NT2/D1 (cell line): ENCODE results near the gene ZFX.

Experiments used
- SUZ12 ChIP-seq: IDR thresholded peaks from 2 replicates; pipeline ENCODE4 v1.6.1; 2011; ENCODE audit not compliant: insufficient read length, insufficient read depth; ENCODE audit errors: extremely low read depth
- YY1 ChIP-seq: IDR thresholded peaks from 2 replicates; pipeline ENCODE4 v1.6.1; 2011; ENCODE audit not compliant: insufficient read length, insufficient read depth
- ZNF274 ChIP-seq: IDR thresholded peaks from 2 replicates; pipeline ENCODE4 v1.6.1; 2011; ENCODE audit warnings: mild to moderate bottlenecking, low read depth, low read length

GRCh38 chrX:24235084-24235710 is 85.7 kb downstream of the ZFX start:
- TF ChIP-seq ZNF274, result no peak
- no peak for TF ChIP-seq SUZ12
- TF ChIP-seq YY1, result no peak
